Esophagus (tissue), 2 donors: ENCODE measurements around the gene MFAP4. TPM values are rescaled to one million over a fixed set of nuclear protein-coding genes. Genes with fewer than 3 reads are reported as not detected.
A peak's percentile ranks its signal among the peaks of the same experiment; 100 is the strongest.

Source experiments
- H3K27ac ChIP-seq, 2 donors: one replicate each; pipeline ENCODE4 v1.5.1; 2013; ENCODE audit warnings: low read depth in 2 of 2, mild to moderate bottlenecking in 2 of 2, inconsistent platforms in 1 of 2, low read length in 1 of 2, moderate library complexity in 1 of 2
- H3K27me3 ChIP-seq, 2 donors: one replicate each; pipeline ENCODE4 v1.6.1; 2013; ENCODE audit warnings: low read length in 2 of 2, control low read depth in 1 of 2, mild to moderate bottlenecking in 1 of 2; ENCODE audit not compliant: insufficient read depth in 2 of 2, control insufficient read depth in 1 of 2
- H3K36me3 ChIP-seq, 2 donors: one replicate each; pipeline ENCODE4 v1.6.1; 2013; ENCODE audit warnings: low read length in 1 of 2; ENCODE audit not compliant: control insufficient read depth in 2 of 2, insufficient read depth in 2 of 2
- H3K4me1 ChIP-seq, 2 donors: one replicate each; pipeline ENCODE4 v1.6.1; 2013; ENCODE audit warnings: low read length in 1 of 2; ENCODE audit not compliant: control insufficient read depth in 2 of 2, insufficient read depth in 2 of 2
- H3K4me3 ChIP-seq, 2 donors: one replicate each; pipeline ENCODE4 v1.5.1; 2013; ENCODE audit warnings: low read length in 2 of 2, mild to moderate bottlenecking in 2 of 2, low read depth in 1 of 2, moderate library complexity in 1 of 2
- H3K9me3 ChIP-seq, 2 donors: one replicate each; pipeline ENCODE4 v1.6.1; 2013; ENCODE audit warnings: mild to moderate bottlenecking in 2 of 2, low read depth in 1 of 2, low read length in 1 of 2, moderate library complexity in 1 of 2; ENCODE audit not compliant: control insufficient read depth in 2 of 2, insufficient read depth in 1 of 2
- WGBS, 2 donors: extraction: QIAGEN DNeasy Blood & Tissue Kit; methylation state at CpG; one replicate each; pipeline ENCODE4 v1.1.7; 2013; 5-methylcytosine and 5-hydroxymethylcytosine counted together
- polyA plus RNA-seq, 2 donors: library from polyadenylated mRNA; stranded (reverse); fragments of 200-250 nt; gene quantifications; one replicate each; pipeline ENCODE4 v1.2.3, GENCODE V29; 2013
- donor health status: healthy with polysubstance abuse.
- donor health status: Bipolar disorder and iron deficiency.

The MFAP4 gene, protein sequence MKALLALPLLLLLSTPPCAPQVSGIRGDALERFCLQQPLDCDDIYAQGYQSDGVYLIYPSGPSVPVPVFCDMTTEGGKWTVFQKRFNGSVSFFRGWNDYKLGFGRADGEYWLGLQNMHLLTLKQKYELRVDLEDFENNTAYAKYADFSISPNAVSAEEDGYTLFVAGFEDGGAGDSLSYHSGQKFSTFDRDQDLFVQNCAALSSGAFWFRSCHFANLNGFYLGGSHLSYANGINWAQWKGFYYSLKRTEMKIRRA
- 10 to 100 TPM in 1 of 2 donors, 1 to 10 TPM in 1; 8.3 to 33.7 TPM for polyA plus RNA-seq

DNA sequence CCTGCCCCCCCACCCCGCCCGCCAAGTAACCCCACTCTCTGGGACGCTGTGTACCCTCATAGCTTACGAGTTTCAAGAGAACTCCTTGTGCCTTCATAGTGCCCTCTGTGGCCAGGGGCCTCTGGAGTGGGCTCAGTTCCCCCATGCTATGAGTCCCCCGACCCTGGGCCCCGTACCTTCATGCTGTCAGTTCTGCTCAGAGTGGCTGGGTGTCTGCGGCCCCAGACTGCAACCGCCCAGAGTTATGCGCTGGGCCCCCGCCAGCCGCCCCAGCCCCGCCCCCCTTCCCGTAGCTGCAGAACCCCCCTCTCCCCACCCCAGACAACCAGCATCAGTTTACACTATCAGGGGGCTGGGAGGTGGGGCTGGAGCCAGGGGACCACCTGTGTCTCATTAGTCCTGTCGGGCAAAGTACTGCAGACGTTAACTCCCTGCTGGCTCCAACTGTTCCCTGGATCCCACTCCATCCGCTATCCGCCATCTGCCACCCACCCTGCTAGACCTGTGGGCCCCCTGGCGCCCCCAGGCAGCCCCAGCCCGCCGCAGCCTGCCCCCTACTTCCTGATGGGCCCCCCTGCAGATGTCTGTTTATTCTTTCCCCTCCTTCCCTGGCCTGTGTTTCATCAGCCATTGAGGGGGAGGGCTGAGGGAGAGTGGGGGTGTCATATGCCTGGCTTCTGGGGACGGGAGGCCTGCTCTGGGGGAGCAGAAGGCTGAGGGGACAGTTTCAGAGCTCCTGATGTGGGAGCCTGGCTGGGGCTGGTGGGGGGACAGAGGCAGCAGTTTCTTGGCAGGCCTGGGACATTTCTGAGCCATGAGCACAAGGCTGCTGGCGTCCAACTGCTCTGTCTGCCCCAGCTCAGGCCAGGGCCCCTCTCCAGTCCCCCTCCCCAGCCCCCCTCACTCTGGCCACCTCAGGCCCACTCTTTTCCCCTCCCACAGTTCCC is at the start of gene MFAP4:
Gene MFAP4, minus strand, starts transcription at position 217 of the 947 bp plus-strand sequence. Its CDS starts 35 bp downstream, at position 182.
- H3K4me3 ChIP-seq: no peak within 1 kb of the TSS
- H3K27ac ChIP-seq: peak within 1 kb of the TSS; percentile 89 to 98
- no peaks in the 10 kb centered on the region for H3K27me3 ChIP-seq
- peaks cover 4 to 13% of the 10 kb centered on the region in 2 donors for H3K36me3 ChIP-seq
- peaks cover 26 to 47% of the 10 kb centered on the region in 2 donors for H3K4me1 ChIP-seq
- H3K9me3 ChIP-seq: no peaks in the 10 kb centered on the region
- 29 to 30% methylated on average over 22 of the region's 22 CpGs for WGBS, 2 donors

DNA sequence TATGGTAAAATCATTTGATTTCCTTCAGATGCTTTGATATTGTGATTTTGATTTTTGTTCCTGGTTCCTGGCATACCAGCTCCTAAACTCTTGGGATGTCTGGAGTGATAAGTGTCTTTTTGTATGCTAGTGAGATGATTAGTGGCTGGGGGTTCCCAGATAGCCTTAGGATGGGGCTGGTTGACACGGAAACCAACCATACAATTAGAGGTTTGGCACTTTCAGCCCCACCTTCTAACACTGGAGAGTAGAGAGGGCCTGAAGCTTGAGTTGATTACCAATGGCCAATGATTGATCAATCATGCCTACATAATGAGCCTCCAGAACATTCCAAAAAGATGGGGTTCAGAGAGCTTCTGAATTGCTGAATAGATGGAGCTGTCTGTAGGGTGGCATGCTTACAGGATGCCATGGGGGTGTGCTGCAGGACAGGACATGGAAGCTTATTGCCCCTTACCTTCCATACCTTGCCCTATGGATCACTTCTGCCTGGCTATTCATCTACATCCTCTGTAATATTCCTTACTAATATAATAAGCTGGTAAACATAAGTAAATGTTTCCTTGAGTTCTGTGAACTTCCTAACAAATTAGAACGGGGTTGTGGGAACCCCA is 46.8 kb upstream of the MFAP4 start:
- no peaks in the 10 kb centered on the region for H3K36me3 ChIP-seq
- H3K9me3 ChIP-seq: no peaks in the 10 kb centered on the region
- H3K27me3 ChIP-seq: no peaks in the 10 kb centered on the region
- H3K4me1 ChIP-seq: no peaks in the 10 kb centered on the region
- no peak overlapping the region for H3K27ac ChIP-seq
- no peak overlapping the region for H3K4me3 ChIP-seq
- 82% methylated on average over 2 of the region's 2 CpGs for WGBS, 2 donors

DNA sequence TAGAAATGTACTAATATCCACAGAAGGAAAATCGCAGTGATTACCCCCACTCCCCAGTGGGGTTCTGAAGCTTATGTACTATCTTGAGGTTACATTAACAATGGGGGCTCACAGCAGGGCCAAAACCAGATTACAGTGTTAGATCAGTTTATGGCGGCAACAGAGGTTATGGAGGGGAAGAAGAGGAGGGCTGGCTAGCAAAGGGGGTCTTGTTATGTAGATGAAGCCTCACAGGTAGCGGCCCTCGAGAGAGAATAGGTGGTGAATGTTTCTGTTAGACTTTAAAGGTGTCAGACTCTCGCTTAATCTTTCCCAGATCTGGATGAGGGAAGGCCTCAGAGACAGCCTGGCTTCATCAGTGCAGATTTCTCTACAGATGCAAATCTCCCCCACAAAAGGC is 46.3 kb upstream of the MFAP4 start:
- no peaks in the 10 kb centered on the region for H3K4me1 ChIP-seq
- H3K4me3 ChIP-seq: no peak overlapping the region
- H3K27me3 ChIP-seq: no peaks in the 10 kb centered on the region
- 84 to 90% methylated on average over 5 of the region's 5 CpGs for WGBS, 2 donors
- H3K9me3 ChIP-seq: no peaks in the 10 kb centered on the region
- no peaks in the 10 kb centered on the region for H3K36me3 ChIP-seq
- H3K27ac ChIP-seq: no peak overlapping the region

DNA sequence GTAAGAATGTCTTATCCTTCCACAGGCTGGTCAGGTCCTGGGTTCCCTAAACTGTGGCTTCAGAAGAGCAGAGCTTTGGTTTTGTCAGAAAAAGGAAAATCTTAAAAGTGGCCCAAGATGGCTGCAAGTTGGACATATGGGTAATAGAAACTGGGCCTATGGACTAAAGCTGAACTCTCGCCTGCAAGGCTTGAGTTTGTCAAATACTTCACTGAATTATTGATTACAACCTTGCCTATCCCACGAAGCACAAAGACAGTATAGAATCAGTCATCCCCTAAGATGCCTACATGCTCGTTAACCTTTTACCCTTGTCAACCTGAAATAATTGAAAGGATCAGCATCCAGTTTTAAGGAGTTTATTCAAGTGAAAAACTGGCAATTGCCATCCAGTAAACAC is 44.7 kb upstream of the MFAP4 start:
- 75% methylated on average over 3 of the region's 3 CpGs for WGBS, 2 donors
- no peaks in the 10 kb centered on the region for H3K4me1 ChIP-seq

DNA sequence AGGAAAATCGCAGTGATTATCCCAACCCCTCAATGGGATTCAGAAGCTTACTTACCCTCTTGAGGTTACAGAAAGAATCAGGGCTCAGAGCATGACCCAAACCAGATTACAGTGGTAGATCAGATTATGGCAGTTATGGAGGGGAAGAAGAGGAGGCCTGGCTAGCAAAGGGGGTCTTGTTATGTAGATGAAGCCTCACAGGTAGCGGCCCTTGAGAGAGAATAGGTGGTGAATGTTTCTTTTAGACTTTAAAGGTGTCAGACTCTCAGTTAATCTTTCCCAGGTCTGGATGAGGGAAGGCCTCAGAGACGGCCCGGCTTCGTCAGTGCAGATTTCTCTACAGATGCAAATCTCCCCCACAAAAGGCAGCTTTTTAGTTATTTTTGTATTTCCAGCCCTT is 39.6 kb upstream of the MFAP4 start:
- 91 to 96% methylated on average over 5 of the region's 5 CpGs for WGBS, 2 donors
- Histone ChIP-seq H3K27me3 (no peaks in the 10 kb centered on the region), H3K9me3 (no peaks in the 10 kb centered on the region), H3K4me3 (no peak overlapping the region), H3K4me1 (no peaks in the 10 kb centered on the region), H3K36me3 (no peaks in the 10 kb centered on the region), H3K27ac (no peak overlapping the region)

More for the DNA sequence above, 44.7 kb upstream of the MFAP4 start:
- no peaks in the 10 kb centered on the region for H3K36me3 ChIP-seq
- no peak overlapping the region for H3K27ac ChIP-seq
- H3K9me3 ChIP-seq: no peaks in the 10 kb centered on the region
- no peak overlapping the region for H3K4me3 ChIP-seq
- H3K27me3 ChIP-seq: no peaks in the 10 kb centered on the region

DNA sequence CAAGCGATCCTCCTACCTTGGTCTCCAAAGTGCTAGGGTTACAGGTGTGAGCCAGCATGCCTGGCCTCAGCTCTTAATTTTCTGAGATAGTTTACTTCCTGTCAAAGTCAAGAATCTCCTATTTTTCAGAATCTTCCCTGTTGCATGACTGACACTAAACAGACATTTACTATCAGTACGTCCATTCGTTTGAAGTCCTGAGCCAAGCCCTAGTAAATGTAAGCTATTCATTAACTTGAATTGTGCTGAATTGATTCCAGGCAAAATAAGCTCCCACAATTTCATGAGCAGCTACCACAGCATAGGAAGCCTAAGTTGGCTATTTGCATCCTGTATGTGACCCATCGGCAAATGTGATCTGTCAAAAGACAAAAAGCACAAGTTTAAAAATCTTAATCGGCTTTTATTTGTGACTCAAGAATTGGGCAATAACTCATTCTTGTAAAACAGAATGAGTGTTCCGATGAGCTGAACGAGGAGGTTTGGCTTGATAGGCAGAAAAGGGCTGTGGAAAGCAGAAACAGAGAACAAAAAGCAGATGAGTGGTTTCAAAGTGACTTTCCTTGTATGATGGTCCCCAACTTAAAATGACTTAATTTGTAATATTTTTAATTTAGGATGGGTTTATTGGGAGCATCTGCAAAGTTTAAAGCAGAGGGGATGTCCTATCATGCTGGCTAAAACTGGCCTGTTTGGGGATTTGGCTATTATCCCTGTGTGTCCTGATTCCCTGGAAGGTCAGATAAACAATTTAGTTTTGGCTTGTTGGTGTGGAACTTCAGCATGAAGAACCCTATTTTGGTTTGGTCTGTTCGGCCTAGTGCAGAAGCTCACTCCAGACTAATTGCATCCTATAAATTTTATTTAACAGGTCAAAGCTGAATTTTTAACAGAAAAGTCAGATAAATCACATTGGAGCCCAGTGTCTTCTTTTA is 38.2 kb upstream of the MFAP4 start:
- Histone ChIP-seq H3K27ac (no peak overlapping the region), H3K36me3 (no peaks in the 10 kb centered on the region), H3K27me3 (no peaks in the 10 kb centered on the region), H3K4me1 (no peaks in the 10 kb centered on the region), H3K9me3 (no peaks in the 10 kb centered on the region), H3K4me3 (no peak overlapping the region)
- WGBS, 2 donors: 57 to 69% methylated on average over 8 of the region's 8 CpGs

DNA sequence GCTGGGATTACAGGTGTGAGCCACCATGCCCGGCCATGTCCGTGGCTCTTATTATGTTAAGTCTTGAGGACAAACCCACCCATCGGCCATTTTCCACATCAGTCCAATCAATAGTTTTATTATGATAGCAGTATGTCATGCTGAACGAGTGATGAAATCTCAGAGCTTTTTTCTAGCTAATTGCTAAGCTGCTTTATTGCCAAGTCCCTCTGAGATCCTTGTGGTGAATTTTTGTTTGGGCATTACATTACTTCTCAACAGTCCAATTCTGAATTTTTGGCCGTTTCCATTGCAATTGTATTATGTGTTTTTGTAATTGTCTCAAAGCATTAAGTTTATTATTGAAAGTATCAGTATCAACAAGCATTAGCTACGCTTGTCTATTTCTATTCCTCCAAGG is 34.9 kb upstream of the MFAP4 start:
- no peak overlapping the region for H3K4me3 ChIP-seq
- WGBS, 2 donors: 83 to 85% methylated on average over 6 of the region's 6 CpGs
- no peak overlapping the region for H3K27ac ChIP-seq
- no peaks in the 10 kb centered on the region for H3K36me3 ChIP-seq
- H3K9me3 ChIP-seq: no peaks in the 10 kb centered on the region
- H3K27me3 ChIP-seq: no peaks in the 10 kb centered on the region
- no peaks in the 10 kb centered on the region for H3K4me1 ChIP-seq

DNA sequence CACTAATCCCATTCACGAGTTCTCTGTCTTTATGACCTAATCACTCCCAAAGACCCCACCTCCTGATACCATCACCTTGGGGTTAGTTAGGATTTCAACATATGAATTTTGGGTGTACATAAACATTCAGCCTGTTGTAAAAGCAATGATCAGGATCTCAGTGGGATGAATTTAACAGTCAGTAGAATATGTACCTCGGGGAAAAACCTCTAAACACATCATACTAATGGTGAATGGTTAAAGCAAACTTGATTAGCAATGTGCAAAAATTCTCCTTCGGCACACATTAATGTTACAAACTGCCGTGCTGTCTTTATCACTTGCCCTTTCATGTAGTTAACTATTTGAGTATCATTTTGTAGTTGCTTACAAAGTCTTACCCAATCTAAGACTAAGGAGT is 34.2 kb upstream of the MFAP4 start:
- 61 to 70% methylated on average over 4 of the region's 4 CpGs for WGBS, 2 donors
- no peaks in the 10 kb centered on the region for H3K36me3 ChIP-seq
- no peak overlapping the region for H3K27ac ChIP-seq
- H3K9me3 ChIP-seq: no peaks in the 10 kb centered on the region
- no peaks in the 10 kb centered on the region for H3K27me3 ChIP-seq
- no peaks in the 10 kb centered on the region for H3K4me1 ChIP-seq
- H3K4me3 ChIP-seq: no peak overlapping the region
